IPS-NIHi11 (cell line): ENCODE data around the gene LRIG3.
"Not testable (repeated sequence)": the region's sequence is repeated elsewhere in the genome, so short reads cannot be mapped to it uniquely, and the experiment has no call there.

Experiments used
- DNase-seq: peaks from one replicate; pipeline ENCODE4 v3.0.0; 2012; ENCODE audit warnings: mixed read lengths, low spot score

Gene LRIG3

GRCh38 chr12:58906917-58907316 lies 13.4 kb downstream of the LRIG3 start:
- no peak for DNase-seq

- no peak for DNase-seq
These were observed 14.9 kb downstream of the LRIG3 start for GRCh38 chr12:58905422-58905821.

- not testable (repeated sequence) for DNase-seq
These were observed 17.6 kb downstream of the LRIG3 start for GRCh38 chr12:58902726-58903125.

- DNase-seq: no peak
These were observed 18.6 kb downstream of the LRIG3 start for GRCh38 chr12:58901664-58902063.

- no peak for DNase-seq
These were observed 22.3 kb downstream of the LRIG3 start for GRCh38 chr12:58897969-58898368.

- no peak for DNase-seq
These were observed 24.0 kb downstream of the LRIG3 start for GRCh38 chr12:58896278-58896677.

GRCh38 chr12:58895053-58895452 lies 25.3 kb downstream of the LRIG3 start:
- DNase-seq: no peak

- DNase-seq: no peak
These were observed 26.3 kb downstream of the LRIG3 start for GRCh38 chr12:58894040-58894439.

GRCh38 chr12:58893495-58893894 lies 26.8 kb downstream of the LRIG3 start:
- DNase-seq: no peak

- DNase-seq: no peak
These were observed 30.7 kb downstream of the LRIG3 start for GRCh38 chr12:58889557-58889956.

GRCh38 chr12:58888131-58888783 lies 32.0 kb downstream of the LRIG3 start:
- peak; percentile 26 for DNase-seq

- DNase-seq: no peak
These were observed 33.2 kb downstream of the LRIG3 start for GRCh38 chr12:58887068-58887467.

GRCh38 chr12:58886474-58886873 lies 33.8 kb downstream of the LRIG3 start:
- DNase-seq: no peak

GRCh38 chr12:58884916-58885315 lies 35.4 kb downstream of the LRIG3 start:
- no peak for DNase-seq

- no peak for DNase-seq
These were observed 36.5 kb downstream of the LRIG3 start for GRCh38 chr12:58883576-58884334.

- no peak for DNase-seq
These were observed 37.5 kb downstream of the LRIG3 start for GRCh38 chr12:58882826-58883225.

- no peak for DNase-seq
These were observed 38.5 kb downstream of the LRIG3 start for GRCh38 chr12:58881816-58882215.

GRCh38 chr12:58880639-58881038 lies 39.7 kb downstream of the LRIG3 start:
- DNase-seq: no peak

GRCh38 chr12:58877243-58877743 lies 43.0 kb downstream of the LRIG3 start:
- DNase-seq: no peak

- no peak for DNase-seq
These were observed 46.8 kb downstream of the LRIG3 start for GRCh38 chr12:58873496-58873895.

GRCh38 chr12:58871556-58871955 lies 48.7 kb downstream of the LRIG3 start:
- no peak for DNase-seq

GRCh38 chr12:58870595-58870994 lies 49.7 kb downstream of the LRIG3 start:
- no peak for DNase-seq

GRCh38 chr12:58860788-58861240 lies 59.5 kb downstream of the LRIG3 start:
- no peak for DNase-seq
